GM06990 (cell line): ENCODE data around the gene ADGRL3.

Experiments used
- DNase-seq: peaks from one replicate; pipeline ENCODE4 v3.0.0-alpha.2; 2011; ENCODE audit not compliant: insufficient read length; ENCODE audit errors: extremely low read depth
- H3K27me3 ChIP-seq: replicated peaks from 2 replicates; pipeline ENCODE4 v1.6.0; 2011; ENCODE audit warnings: low read length; ENCODE audit not compliant: control insufficient read depth, insufficient read depth
- H3K36me3 ChIP-seq: 2 replicates; pipeline ENCODE4 v1.5.1; 2011; ENCODE audit warnings: low read length; ENCODE audit not compliant: control insufficient read depth, insufficient read depth
- H3K4me3 ChIP-seq: replicated peaks from 2 replicates; pipeline ENCODE4 v1.5.1; 2011; ENCODE audit warnings: low read depth, mild to moderate bottlenecking, control low read depth, low read length
- CTCF ChIP-seq: IDR thresholded peaks from 2 replicates; pipeline ENCODE4 v1.5.1; 2011; ENCODE audit warnings: low read length, control low read depth, mild to moderate bottlenecking, inconsistent platforms; ENCODE audit not compliant: insufficient read depth, poor library complexity, severe bottlenecking

Gene ADGRL3

GRCh38 chr4:62030958-62031357, 830.8 kb downstream of the ADGRL3 start:
- H3K4me3 ChIP-seq: no peak overlapping the region
- no peaks in the 10 kb centered on the region for H3K27me3 ChIP-seq
- DNase-seq: no peak
- H3K36me3 ChIP-seq: no peaks in the 10 kb centered on the region
- TF ChIP-seq CTCF: no peak

GRCh38 chr4:62037571-62037970, 837.4 kb downstream of the ADGRL3 start:
- no peak overlapping the region for H3K4me3 ChIP-seq
- TF ChIP-seq CTCF: no peak
- no peaks in the 10 kb centered on the region for H3K27me3 ChIP-seq
- H3K36me3 ChIP-seq: no peaks in the 10 kb centered on the region
- no peak for DNase-seq

- H3K4me3 ChIP-seq: no peak overlapping the region
- TF ChIP-seq CTCF: no peak
- H3K36me3 ChIP-seq: no peaks in the 10 kb centered on the region
- H3K27me3 ChIP-seq: no peaks in the 10 kb centered on the region
- no peak for DNase-seq
Observed at GRCh38 chr4:62051332-62051731, 851.2 kb downstream of the ADGRL3 start.

GRCh38 chr4:62053974-62054373, 853.8 kb downstream of the ADGRL3 start:
- DNase-seq: no peak
- H3K27me3 ChIP-seq: no peaks in the 10 kb centered on the region
- no peak overlapping the region for H3K4me3 ChIP-seq
- no peak for TF ChIP-seq CTCF
- H3K36me3 ChIP-seq: no peaks in the 10 kb centered on the region

- no peaks in the 10 kb centered on the region for H3K27me3 ChIP-seq
- no peaks in the 10 kb centered on the region for H3K36me3 ChIP-seq
- TF ChIP-seq CTCF: no peak
- DNase-seq: no peak
- H3K4me3 ChIP-seq: no peak overlapping the region
Observed at GRCh38 chr4:62057031-62057430, 856.9 kb downstream of the ADGRL3 start.

- H3K36me3 ChIP-seq: no peaks in the 10 kb centered on the region
- no peak for TF ChIP-seq CTCF
- no peak overlapping the region for H3K4me3 ChIP-seq
- DNase-seq: no peak
- H3K27me3 ChIP-seq: no peaks in the 10 kb centered on the region
Observed at GRCh38 chr4:62058571-62058970, 858.4 kb downstream of the ADGRL3 start.
